Psoas muscle (tissue), 8 donors: ENCODE measurements around the gene ZNF598. TPM values are rescaled to one million over a fixed set of nuclear protein-coding genes. Genes with fewer than 3 reads are reported as not detected.

ENCODE experiments used
- ATAC-seq, 4 donors: fragments of 200-7000 bp; cut with Tn5 transposase; one replicate each; pipeline ENCODE4 v1.9.1; 2020; ENCODE audit warnings: moderate library complexity in 3 of 4, mild to moderate bottlenecking in 2 of 4
- DNase-seq, 2 donors: peaks; one replicate each; pipeline ENCODE4 v3.0.0-alpha.2; 2020
- H3K27ac ChIP-seq: fragments of 200-600 bp; one replicate; pipeline ENCODE4 v1.8.0; 2022
- H3K27me3 ChIP-seq, 3 donors: fragments of 200-600 bp in 1 of 3; one replicate each; pipeline versions ENCODE4 v1.6.1 to v1.8.0; 2013 to 2022; ENCODE audit warnings: low read length in 2 of 3, mild to moderate bottlenecking in 2 of 3, moderate library complexity in 1 of 3; ENCODE audit not compliant: insufficient read depth in 3 of 3
- H3K36me3 ChIP-seq, 2 donors: fragments of 200-600 bp in 1 of 2; one replicate each; pipeline versions ENCODE4 v1.6.1 to v1.8.0; 2013 to 2022; ENCODE audit warnings: low read depth in 1 of 2, mild to moderate bottlenecking in 1 of 2, moderate library complexity in 1 of 2; ENCODE audit not compliant: insufficient read depth in 1 of 2
- H3K4me1 ChIP-seq: fragments of 200-600 bp; one replicate; pipeline ENCODE4 v1.8.0; 2022
- H3K4me3 ChIP-seq: fragments of 200-600 bp; one replicate; pipeline ENCODE4 v1.8.0; 2022; ENCODE audit warnings: mild to moderate bottlenecking
- H3K9me3 ChIP-seq: fragments of 200-600 bp; one replicate; pipeline ENCODE4 v1.8.0; 2022
- CTCF ChIP-seq: fragments of 200-600 bp; IDR thresholded peaks from one replicate; pipeline ENCODE4 v1.8.0; 2022; ENCODE audit warnings: antibody characterized with exemption
- WGBS, 3 donors: extraction: QIAGEN DNeasy Blood & Tissue Kit; methylation state at CpG; one replicate each; pipeline versions ENCODE4 v1.1.6 to v1.1.7; 2013; 5-methylcytosine and 5-hydroxymethylcytosine counted together
- intact Hi-C, 2 donors: fragments of 100-400 bp; cut with DNase I; formaldehyde crosslinking; loops; one replicate each; pipeline versions ENCODE4 v1.11.0 to v1.14.2; 2022
- polyA plus RNA-seq, 3 donors: library from polyadenylated mRNA; stranded (reverse); fragments of 200-250 nt; gene quantifications; one replicate each; pipeline ENCODE4 v1.2.3, GENCODE V29; 2013
- total RNA-seq, 4 donors: library from RNA; stranded (reverse); fragmentation: NEBNext Ultra II Directional in 2 of 4; extraction: Animal tissue kit (Norgen Biotek cat#: 25700) in 2 of 4; gene quantifications; one replicate each; pipeline versions ENCODE4 v1.2.1 to v1.2.4, GENCODE V29; 2021 to 2023
- donor health status: healthy with polysubstance abuse.
- donor health status: DM: no; HTN: no; CAD: no; lungs with moderate emphysema.
- donor health status: Bipolar disorder and iron deficiency.
- donor health status: healthy.
- donor health status: DM: yes; HTN: yes; CAD: no.
- donor health status: DM: no; HTN: no; CAD: no.
- donor health status: DM: no; HTN: no; CAD: no.
- donor health status: DM: yes; HTN: yes; CAD: no.

The ZNF598 gene
- total and polyA plus RNA-seq, 7 donors = 27.4 to 58.8 (median 46.0) TPM

GRCh38 chr16:2008631-2009163, 924 bp downstream of the ZNF598 start:
- intact Hi-C loops = no loop called here
- Histone ChIP-seq H3K36me3 (peaks cover 0 to 13% of the 10 kb centered on the region in 2 donors), H3K27ac (peak overlapping the region; percentile 98), H3K27me3 (no peaks in the 10 kb centered on the region), H3K9me3 (no peaks in the 10 kb centered on the region), H3K4me1 (peaks cover 54% of the 10 kb centered on the region), H3K4me3 (peak overlapping the region; percentile 98)
- DNase-seq (peak in 1 of 2 donors; percentile 60), ATAC-seq (no peak)
- 4 to 10% (median 5%) methylated on average over 23 of the region's 23 CpGs for WGBS, 3 donors
- TF ChIP-seq CTCF = no peak

GRCh38 chr16:2008009-2008526, 1.6 kb downstream of the ZNF598 start:
- TF ChIP-seq CTCF = no peak
- peak overlapping the region; percentile 98 for H3K27ac ChIP-seq
- no peaks in the 10 kb centered on the region for H3K9me3 ChIP-seq
- H3K36me3 ChIP-seq = peaks cover 0 to 17% of the 10 kb centered on the region in 2 donors
- intact Hi-C loops = no loop called here
- no peaks in the 10 kb centered on the region for H3K27me3 ChIP-seq
- DNase-seq = peak in 1 of 2 donors; percentile 72
- H3K4me1 ChIP-seq = peaks cover 60% of the 10 kb centered on the region
- no peak for ATAC-seq
- peak overlapping the region; percentile 98 for H3K4me3 ChIP-seq
- WGBS, 3 donors = 25 to 35% (median 31%) methylated on average over 15 of the region's 15 CpGs

- WGBS, 3 donors = 50 to 57% (median 51%) methylated on average over 15 to 16 of the region's 16 CpGs
- no peaks in the 10 kb centered on the region for H3K27me3 ChIP-seq
- peak in 1 of 2 donors; percentile 51 for DNase-seq
- intact Hi-C loops = no loop called here
- ATAC-seq = no peak
- H3K9me3 ChIP-seq = no peaks in the 10 kb centered on the region
- H3K27ac ChIP-seq = peak overlapping the region; percentile 98
- peak overlapping the region; percentile 98 for H3K4me3 ChIP-seq
- peaks cover 60% of the 10 kb centered on the region for H3K4me1 ChIP-seq
- peaks cover 0 to 26% of the 10 kb centered on the region in 2 donors for H3K36me3 ChIP-seq
- TF ChIP-seq CTCF = no peak
These were observed 2.4 kb downstream of the ZNF598 start for GRCh38 chr16:2007081-2007836.

GRCh38 chr16:2006317-2006716, 3.3 kb downstream of the ZNF598 start:
- intact Hi-C loops = no loop called here
- Histone ChIP-seq H3K27me3 (no peaks in the 10 kb centered on the region), H3K4me1 (peaks cover 60% of the 10 kb centered on the region), H3K36me3 (peaks cover 0 to 35% of the 10 kb centered on the region in 2 donors), H3K9me3 (no peaks in the 10 kb centered on the region), H3K4me3 (no peak overlapping the region), H3K27ac (no peak overlapping the region)
- WGBS, 3 donors = 87 to 94% (median 89%) methylated on average over 7 to 8 of the region's 8 CpGs
- ATAC-seq = no peak
- DNase-seq = peak in 1 of 2 donors; percentile 46
- TF ChIP-seq CTCF = no peak
